PFSK-1 (cell line): ENCODE results near the gene MGP.

Experiments used
- POLR2AphosphoS5 ChIP-seq: IDR thresholded peaks from 2 replicates; pipeline ENCODE4 v1.6.1; 2012; ENCODE audit warnings: low read depth, mild to moderate bottlenecking, control low read depth, low read length, moderate library complexity
- REST ChIP-seq, 2 experiments: IDR thresholded peaks; 2 replicates each; pipeline versions ENCODE4 v1.6.1 to v1.8.0; 2011 to 2012; ENCODE audit warnings: low read depth in 2 of 2, low read length in 2 of 2, control low read depth in 1 of 2, inconsistent platforms in 1 of 2, mild to moderate bottlenecking in 1 of 2, moderate library complexity in 1 of 2; ENCODE audit not compliant: insufficient read depth in 1 of 2
- SIN3A ChIP-seq: IDR thresholded peaks from 2 replicates; pipeline ENCODE4 v1.6.1; 2012; ENCODE audit warnings: mild to moderate bottlenecking, low read length, moderate library complexity, borderline replicate concordance; ENCODE audit not compliant: insufficient read depth
- TAF1 ChIP-seq: IDR thresholded peaks from 2 replicates; pipeline ENCODE4 v1.6.1; 2012; ENCODE audit warnings: low read length, control low read depth, borderline replicate concordance; ENCODE audit not compliant: insufficient read depth

GRCh38 chr12:14839262-14839661 lies 46.4 kb downstream of the MGP start:
- no peak for TF ChIP-seq POLR2AphosphoS5
- no peak for TF ChIP-seq REST (IDR thresholded peaks at IDR 0.05; ENCODE audit: insufficient read depth in 1 of 2, low read depth in 2 of 2, low read length in 2 of 2)
- TF ChIP-seq TAF1: no peak
- TF ChIP-seq SIN3A: no peak
